Inflammatory macrophage (primary cell): Measurements from ENCODE around the gene ILDR2.

ENCODE experiments used
- DNase-seq, 2 donors: peaks; one replicate each; pipeline ENCODE4 v3.0.0-alpha.2; 2020 to 2022
- total RNA-seq, 18 experiments: gene quantifications; one replicate each; lab custom pipeline; 2026; ENCODE audit warnings: mixed read lengths in 6 of 18, inconsistent platforms in 2 of 18; lab: John Stamatoyannopoulos, UW

Gene ILDR2
- total RNA-seq: 0.44 to 3.6 (median 1.2) reads per million in 18 experiments

- DNase-seq: peak; percentile 26
Measured at GRCh38 chr1:166975361-166976129, at the start of gene ILDR2. ILDR2 (minus strand) TSS chr1:166975540; CDS start chr1:166975268, 272 bp downstream.

GRCh38 chr1:167022384-167022783 lies 47.0 kb upstream of the ILDR2 start:
- DNase-seq: no peak

GRCh38 chr1:167016100-167016750 lies 40.9 kb upstream of the ILDR2 start:
- peak; percentile 7 to 49 for DNase-seq

GRCh38 chr1:167013108-167013929 lies 38.0 kb upstream of the ILDR2 start:
- no peak for DNase-seq

- DNase-seq: no peak
Measured at GRCh38 chr1:167012570-167012969, 37.2 kb upstream of the ILDR2 start.

- DNase-seq: no peak
Measured at GRCh38 chr1:167011560-167012191, 36.3 kb upstream of the ILDR2 start.

- no peak for DNase-seq
Measured at GRCh38 chr1:167003711-167004110, 28.4 kb upstream of the ILDR2 start.

GRCh38 chr1:167002354-167002753 lies 27.0 kb upstream of the ILDR2 start:
- no peak for DNase-seq

GRCh38 chr1:167000546-167000945 lies 25.2 kb upstream of the ILDR2 start:
- no peak for DNase-seq

- DNase-seq: no peak
Measured at GRCh38 chr1:166999500-167000055, 24.2 kb upstream of the ILDR2 start.

- no peak for DNase-seq
Measured at GRCh38 chr1:166999075-166999474, 23.7 kb upstream of the ILDR2 start.

GRCh38 chr1:166988974-166989515 lies 13.7 kb upstream of the ILDR2 start, which contains the start of gene MAEL:
MAEL (plus strand) TSS chr1:166989280; CDS start chr1:166989353, 73 bp downstream.
- DNase-seq: no peak

- no peak for DNase-seq
Measured at GRCh38 chr1:166981589-166981988, 6.2 kb upstream of the ILDR2 start.

GRCh38 chr1:166980818-166981217 lies 5.5 kb upstream of the ILDR2 start:
- DNase-seq: no peak

GRCh38 chr1:166980383-166980782 lies 5.0 kb upstream of the ILDR2 start:
- DNase-seq: no peak

GRCh38 chr1:166978821-166979220 lies 3.5 kb upstream of the ILDR2 start:
- no peak for DNase-seq

- DNase-seq: no peak
Measured at GRCh38 chr1:166977951-166978350, 2.6 kb upstream of the ILDR2 start.

GRCh38 chr1:166974647-166975345 lies 544 bp downstream of the ILDR2 start:
- peak in 1 of 2 donors; percentile 1 for DNase-seq

GRCh38 chr1:166972826-166973225 lies 2.5 kb downstream of the ILDR2 start:
- no peak for DNase-seq

GRCh38 chr1:166972193-166972592 lies 3.1 kb downstream of the ILDR2 start:
- no peak for DNase-seq

- DNase-seq: no peak
Measured at GRCh38 chr1:166971252-166971651, 4.1 kb downstream of the ILDR2 start.
